Astrocyte of the cerebellum (primary cell): Measurements from ENCODE around the gene RESP18.
A peak's percentile ranks its signal among the peaks of the same experiment; 100 is the strongest.

Experiments
- DNase-seq: peaks from one replicate; pipeline ENCODE4 v3.0.0-alpha.2; 2011; ENCODE audit warnings: low read depth
- H3K4me3 ChIP-seq: 2 replicates; pipeline ENCODE4 v1.5.1; 2011; ENCODE audit warnings: mild to moderate bottlenecking, low read depth, low read length, moderate library complexity
- in situ Hi-C: cut with HindIII; loops from 2 replicates; pipeline ENCODE4 v1.10.0; 2017; ENCODE audit warnings: low sequenced_read_pairs
- TF ChIP-seq, protein P1 (sequence below): IDR thresholded peaks from 2 replicates; pipeline ENCODE4 v1.5.1; 2012; ENCODE audit warnings: low read length, low read depth, moderate library complexity, mild to moderate bottlenecking; ENCODE audit errors: missing control alignments

RESP18 gene

DNA sequence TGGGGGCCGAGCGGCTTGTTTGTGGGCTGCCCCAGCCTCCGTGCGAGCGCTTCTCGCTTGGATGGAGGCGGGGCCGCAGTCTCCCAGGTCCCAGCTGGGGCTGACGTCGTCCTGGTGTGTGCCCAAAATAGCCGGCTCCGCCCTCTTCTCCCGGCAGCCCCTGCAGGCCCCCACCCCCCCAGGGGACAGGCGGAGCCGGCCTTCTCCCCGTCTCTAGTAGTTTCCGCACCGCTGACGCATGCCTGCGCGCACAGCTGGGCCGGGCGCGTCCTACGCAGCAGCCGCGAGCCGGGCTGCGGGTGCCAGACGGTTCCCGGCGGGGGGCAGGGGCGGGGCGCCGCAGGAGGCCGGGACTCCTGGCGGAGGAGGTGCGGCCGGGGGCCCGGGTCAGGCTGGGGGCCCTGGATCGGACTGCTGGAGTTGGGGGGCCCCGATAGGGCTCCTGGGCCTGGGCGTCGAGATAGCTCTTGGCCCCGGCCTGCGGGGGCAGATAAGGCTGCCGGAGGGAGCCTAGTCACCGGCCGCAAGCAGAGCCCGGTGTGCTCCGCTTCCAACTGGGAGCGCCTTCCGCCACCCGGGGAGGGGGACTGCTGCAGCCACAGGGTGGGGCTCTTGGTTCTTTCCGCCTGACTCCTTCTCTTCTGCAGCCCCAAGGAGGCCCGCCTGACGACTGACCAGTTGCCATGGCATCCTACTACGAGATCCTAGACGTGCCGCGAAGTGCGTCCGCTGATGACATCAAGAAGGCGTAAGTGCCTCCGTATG is 53.2 kb downstream of the RESP18 start, which contains the start of gene DNAJB2:
Gene DNAJB2, plus strand, starts transcription at position 216 of the 765 bp plus-strand sequence. Its CDS starts 468 bp downstream, at position 684.
- in situ Hi-C loops: no loop called here
- DNase-seq: peak; percentile 94
- H3K4me3 ChIP-seq: peak within 1 kb of the TSS; percentile 61
- TF ChIP-seq, protein P1, sequence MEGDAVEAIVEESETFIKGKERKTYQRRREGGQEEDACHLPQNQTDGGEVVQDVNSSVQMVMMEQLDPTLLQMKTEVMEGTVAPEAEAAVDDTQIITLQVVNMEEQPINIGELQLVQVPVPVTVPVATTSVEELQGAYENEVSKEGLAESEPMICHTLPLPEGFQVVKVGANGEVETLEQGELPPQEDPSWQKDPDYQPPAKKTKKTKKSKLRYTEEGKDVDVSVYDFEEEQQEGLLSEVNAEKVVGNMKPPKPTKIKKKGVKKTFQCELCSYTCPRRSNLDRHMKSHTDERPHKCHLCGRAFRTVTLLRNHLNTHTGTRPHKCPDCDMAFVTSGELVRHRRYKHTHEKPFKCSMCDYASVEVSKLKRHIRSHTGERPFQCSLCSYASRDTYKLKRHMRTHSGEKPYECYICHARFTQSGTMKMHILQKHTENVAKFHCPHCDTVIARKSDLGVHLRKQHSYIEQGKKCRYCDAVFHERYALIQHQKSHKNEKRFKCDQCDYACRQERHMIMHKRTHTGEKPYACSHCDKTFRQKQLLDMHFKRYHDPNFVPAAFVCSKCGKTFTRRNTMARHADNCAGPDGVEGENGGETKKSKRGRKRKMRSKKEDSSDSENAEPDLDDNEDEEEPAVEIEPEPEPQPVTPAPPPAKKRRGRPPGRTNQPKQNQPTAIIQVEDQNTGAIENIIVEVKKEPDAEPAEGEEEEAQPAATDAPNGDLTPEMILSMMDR: peak; percentile 1

DNA sequence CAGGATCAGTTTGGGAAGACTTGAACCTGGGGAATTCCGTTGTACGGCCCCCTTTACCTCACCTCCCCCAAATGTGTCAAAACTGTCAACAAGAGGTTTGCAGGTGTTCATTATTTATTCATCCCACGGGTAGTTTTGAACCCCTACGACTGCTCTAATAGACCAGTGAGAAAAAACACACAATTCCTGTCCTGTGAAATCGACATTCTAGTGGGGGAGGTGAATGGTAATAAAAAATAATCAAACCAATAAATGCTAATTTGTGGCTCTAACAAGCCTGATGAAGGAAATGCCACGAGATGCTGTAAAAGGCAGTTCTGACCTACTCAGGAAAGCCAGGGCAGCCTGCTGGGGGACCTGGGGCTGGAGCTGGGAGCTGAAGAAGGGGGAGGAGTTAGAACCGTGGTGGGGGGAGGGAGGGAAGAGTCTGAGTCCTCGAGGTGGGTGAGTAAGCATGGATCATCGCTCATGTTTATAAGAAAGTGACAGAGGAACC is 53.8 kb downstream of the RESP18 start:
- in situ Hi-C loops: no loop called here
- peak overlapping the region; percentile 61 for H3K4me3 ChIP-seq
- TF ChIP-seq, protein P1: no peak
- no peak for DNase-seq

GRCh38 chr2:219277703-219278654 is 54.6 kb downstream of the RESP18 start:
- no peak overlapping the region for H3K4me3 ChIP-seq
- peak; percentile 33 for DNase-seq
- TF ChIP-seq, protein P1: peak; percentile 97
- in situ Hi-C loops: no loop called here
